ENCODE data around the gene HS1BP3. TPM values are rescaled to one million over a fixed set of nuclear protein-coding genes. Genes with fewer than 3 reads are reported as not detected.

The HS1BP3 gene
- total and polyA plus RNA-seq, 2 of the 13 experiments (the other 11 are each of a cell fraction or from before 2014, with no cell fraction given), result 15.2 to 22.0 TPM

DNA sequence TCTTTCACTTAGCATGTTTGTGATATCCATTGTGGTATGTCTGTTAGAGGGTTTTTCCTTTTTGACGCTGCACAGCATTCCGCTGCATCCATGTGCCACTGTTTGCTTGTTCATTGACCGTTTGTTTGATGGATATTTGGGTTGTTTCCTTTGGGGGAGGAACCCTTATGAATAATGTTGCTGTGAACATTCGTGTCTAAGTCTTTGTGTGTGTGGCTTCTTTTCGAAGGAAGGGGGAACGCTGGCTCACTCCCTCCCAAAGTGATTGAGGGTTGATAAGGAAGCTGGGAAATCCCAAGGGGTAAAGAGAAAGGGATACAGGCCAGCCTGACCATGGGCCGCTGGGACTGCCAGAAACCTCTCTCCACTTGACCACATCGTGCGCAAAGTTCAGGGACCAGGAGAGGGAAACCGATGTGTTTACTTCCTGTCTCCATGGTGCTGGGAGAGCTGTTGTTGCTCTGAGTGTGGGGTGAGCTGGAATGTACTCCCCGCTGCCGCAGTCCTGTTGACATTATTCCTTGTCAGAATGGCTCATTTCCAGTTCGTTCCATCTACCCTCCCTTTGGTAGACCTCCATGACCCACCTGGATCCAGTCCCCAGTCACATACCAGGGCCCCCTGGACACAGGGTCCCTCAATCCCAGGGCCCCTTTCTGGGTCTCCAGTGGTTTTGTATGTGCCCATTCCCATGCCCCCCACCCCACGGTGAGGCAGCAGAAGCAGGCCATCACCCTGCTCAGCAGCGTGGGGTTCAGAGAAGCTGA is 39.6 kb downstream of the HS1BP3 start (continued):
- TF ChIP-seq FOXA1 (IDR thresholded peaks at IDR 0.05) (peak; percentile 87), FOXA1 (CRISPR knock-in tag; IDR thresholded peaks at IDR 0.05) (peak; percentile 98), ARID2 (CRISPR knock-in tag; IDR thresholded peaks at IDR 0.05; ENCODE audit: borderline replicate concordance) (peak; percentile 94), TCF12 (IDR thresholded peaks at IDR 0.05) (no peak), TCF12 (CRISPR knock-in tag; IDR thresholded peaks at IDR 0.05) (peak; percentile 81), RCOR2 (CRISPR knock-in tag; IDR thresholded peaks at IDR 0.05) (peak; percentile 95), SNRNP70 (IDR thresholded peaks at IDR 0.05; ENCODE audit: low read depth, low read length) (no peak), ZNF496 (CRISPR knock-in tag; IDR thresholded peaks at IDR 0.05; ENCODE audit: insufficient replicate concordance) (no peak), ZFP36L1 (CRISPR knock-in tag; IDR thresholded peaks at IDR 0.05) (no peak; the same call in 1 of the 2 replicates), BORCS8-MEF2B (CRISPR knock-in tag; IDR thresholded peaks at IDR 0.05) (0 out of 2 replicates have a peak, but pooled peaks have one; percentile 62), SAP130 (CRISPR knock-in tag; IDR thresholded peaks at IDR 0.05; ENCODE audit: low read depth) (peak; percentile 96), KAT8 (CRISPR knock-in tag; IDR thresholded peaks at IDR 0.05) (peak; percentile 90), ZNF878 (CRISPR knock-in tag; IDR thresholded peaks at IDR 0.05) (peak; percentile 78; the same call in 1 of the 2 replicates), ZNF678 (CRISPR knock-in tag; IDR thresholded peaks at IDR 0.05) (no peak), ZNF232 (CRISPR knock-in tag; IDR thresholded peaks at IDR 0.05; ENCODE audit: borderline replicate concordance) (peak; percentile 95), ZFP36 (IDR thresholded peaks at IDR 0.05; ENCODE audit: borderline replicate concordance, low read depth, low read length, partially characterized antibody) (no peak), MZF1 (CRISPR knock-in tag; IDR thresholded peaks at IDR 0.05; ENCODE audit: borderline replicate concordance) (no peak), MAFG (CRISPR knock-in tag; IDR thresholded peaks at IDR 0.05) (no peak), BCL6 (CRISPR knock-in tag; IDR thresholded peaks at IDR 0.05) (peak; percentile 65; the same call in 1 of the 2 replicates), ZNF619 (CRISPR knock-in tag; IDR thresholded peaks at IDR 0.05) (no peak)
- TF ChIP-seq, protein P1, sequence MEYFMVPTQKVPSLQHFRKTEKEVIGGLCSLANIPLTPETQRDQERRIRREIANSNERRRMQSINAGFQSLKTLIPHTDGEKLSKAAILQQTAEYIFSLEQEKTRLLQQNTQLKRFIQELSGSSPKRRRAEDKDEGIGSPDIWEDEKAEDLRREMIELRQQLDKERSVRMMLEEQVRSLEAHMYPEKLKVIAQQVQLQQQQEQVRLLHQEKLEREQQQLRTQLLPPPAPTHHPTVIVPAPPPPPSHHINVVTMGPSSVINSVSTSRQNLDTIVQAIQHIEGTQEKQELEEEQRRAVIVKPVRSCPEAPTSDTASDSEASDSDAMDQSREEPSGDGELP (IDR thresholded peaks at IDR 0.05; ENCODE audit: borderline replicate concordance, low read depth), result peak; percentile 61; the same call in 1 of the 2 replicates
- TF ChIP-seq, protein P2, sequence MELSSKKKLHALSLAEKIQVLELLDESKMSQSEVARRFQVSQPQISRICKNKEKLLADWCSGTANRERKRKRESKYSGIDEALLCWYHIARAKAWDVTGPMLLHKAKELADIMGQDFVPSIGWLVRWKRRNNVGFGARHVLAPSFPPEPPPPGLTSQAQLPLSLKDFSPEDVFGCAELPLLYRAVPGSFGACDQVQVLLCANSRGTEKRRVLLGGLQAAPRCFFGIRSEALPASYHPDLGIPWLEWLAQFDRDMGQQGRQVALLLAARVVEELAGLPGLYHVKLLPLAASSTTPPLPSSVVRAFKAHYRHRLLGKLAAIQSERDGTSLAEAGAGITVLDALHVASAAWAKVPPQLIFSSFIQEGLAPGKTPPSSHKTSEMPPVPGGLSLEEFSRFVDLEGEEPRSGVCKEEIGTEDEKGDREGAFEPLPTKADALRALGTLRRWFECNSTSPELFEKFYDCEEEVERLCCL (CRISPR knock-in tag; IDR thresholded peaks at IDR 0.05; ENCODE audit: borderline replicate concordance), result no peak
- TF ChIP-seq, protein P3, sequence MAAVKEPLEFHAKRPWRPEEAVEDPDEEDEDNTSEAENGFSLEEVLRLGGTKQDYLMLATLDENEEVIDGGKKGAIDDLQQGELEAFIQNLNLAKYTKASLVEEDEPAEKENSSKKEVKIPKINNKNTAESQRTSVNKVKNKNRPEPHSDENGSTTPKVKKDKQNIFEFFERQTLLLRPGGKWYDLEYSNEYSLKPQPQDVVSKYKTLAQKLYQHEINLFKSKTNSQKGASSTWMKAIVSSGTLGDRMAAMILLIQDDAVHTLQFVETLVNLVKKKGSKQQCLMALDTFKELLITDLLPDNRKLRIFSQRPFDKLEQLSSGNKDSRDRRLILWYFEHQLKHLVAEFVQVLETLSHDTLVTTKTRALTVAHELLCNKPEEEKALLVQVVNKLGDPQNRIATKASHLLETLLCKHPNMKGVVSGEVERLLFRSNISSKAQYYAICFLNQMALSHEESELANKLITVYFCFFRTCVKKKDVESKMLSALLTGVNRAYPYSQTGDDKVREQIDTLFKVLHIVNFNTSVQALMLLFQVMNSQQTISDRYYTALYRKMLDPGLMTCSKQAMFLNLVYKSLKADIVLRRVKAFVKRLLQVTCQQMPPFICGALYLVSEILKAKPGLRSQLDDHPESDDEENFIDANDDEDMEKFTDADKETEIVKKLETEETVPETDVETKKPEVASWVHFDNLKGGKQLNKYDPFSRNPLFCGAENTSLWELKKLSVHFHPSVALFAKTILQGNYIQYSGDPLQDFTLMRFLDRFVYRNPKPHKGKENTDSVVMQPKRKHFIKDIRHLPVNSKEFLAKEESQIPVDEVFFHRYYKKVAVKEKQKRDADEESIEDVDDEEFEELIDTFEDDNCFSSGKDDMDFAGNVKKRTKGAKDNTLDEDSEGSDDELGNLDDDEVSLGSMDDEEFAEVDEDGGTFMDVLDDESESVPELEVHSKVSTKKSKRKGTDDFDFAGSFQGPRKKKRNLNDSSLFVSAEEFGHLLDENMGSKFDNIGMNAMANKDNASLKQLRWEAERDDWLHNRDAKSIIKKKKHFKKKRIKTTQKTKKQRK (IDR thresholded peaks at IDR 0.05; ENCODE audit: low read length), result no peak
- TF ChIP-seq, protein P4, sequence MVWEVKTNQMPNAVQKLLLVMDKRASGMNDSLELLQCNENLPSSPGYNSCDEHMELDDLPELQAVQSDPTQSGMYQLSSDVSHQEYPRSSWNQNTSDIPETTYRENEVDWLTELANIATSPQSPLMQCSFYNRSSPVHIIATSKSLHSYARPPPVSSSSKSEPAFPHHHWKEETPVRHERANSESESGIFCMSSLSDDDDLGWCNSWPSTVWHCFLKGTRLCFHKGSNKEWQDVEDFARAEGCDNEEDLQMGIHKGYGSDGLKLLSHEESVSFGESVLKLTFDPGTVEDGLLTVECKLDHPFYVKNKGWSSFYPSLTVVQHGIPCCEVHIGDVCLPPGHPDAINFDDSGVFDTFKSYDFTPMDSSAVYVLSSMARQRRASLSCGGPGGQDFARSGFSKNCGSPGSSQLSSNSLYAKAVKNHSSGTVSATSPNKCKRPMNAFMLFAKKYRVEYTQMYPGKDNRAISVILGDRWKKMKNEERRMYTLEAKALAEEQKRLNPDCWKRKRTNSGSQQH (CRISPR knock-in tag; IDR thresholded peaks at IDR 0.05; ENCODE audit: low read depth), result peak; percentile 88; the same call in 1 of the 2 replicates

Measured in HepG2 (cell line).